Mucosa of descending colon (tissue), 3 donors: ENCODE measurements around the gene SSTR5. TPM values are rescaled to one million over a fixed set of nuclear protein-coding genes. Genes with fewer than 3 reads are reported as not detected.

ENCODE experiments used
- ATAC-seq: fragments of 200-7000 bp; cut with Tn5 transposase; one replicate; pipeline ENCODE4 v1.9.1; 2020; ENCODE audit warnings: mild to moderate bottlenecking, moderate library complexity
- DNase-seq, 3 donors: peaks; one replicate each; pipeline ENCODE4 v3.0.0-alpha.2; 2020
- H3K36me3 ChIP-seq: fragments of 200-600 bp; one replicate; pipeline ENCODE4 v1.8.0; 2021; ENCODE audit warnings: low read depth, mild to moderate bottlenecking
- H3K4me1 ChIP-seq: fragments of 200-600 bp; one replicate; pipeline ENCODE4 v1.8.0; 2021; ENCODE audit warnings: low read depth, mild to moderate bottlenecking
- H3K4me3 ChIP-seq: fragments of 200-600 bp; one replicate; pipeline ENCODE4 v1.8.0; 2021; ENCODE audit warnings: mild to moderate bottlenecking
- H3K9me3 ChIP-seq: fragments of 200-600 bp; one replicate; pipeline ENCODE4 v1.8.0; 2021; ENCODE audit warnings: mild to moderate bottlenecking
- CTCF ChIP-seq: fragments of 200-600 bp; IDR thresholded peaks from one replicate; pipeline ENCODE4 v1.8.0; 2022; ENCODE audit warnings: antibody characterized with exemption, mild to moderate bottlenecking
- intact Hi-C, 2 donors: fragments of 100-400 bp; cut with DNase I in 1 of 2; cut with micrococcal nuclease in 1 of 2; formaldehyde crosslinking; loops; one replicate each; pipeline versions ENCODE4 v1.11.0 to v1.11.1; 2022; cut with DNase I, micrococcal nuclease
- total RNA-seq, 3 donors: library from RNA; stranded (reverse); fragmentation: NEBNext Ultra II Directional in 2 of 3; extraction: Animal tissue kit (Norgen Biotek cat#: 25700) in 2 of 3; gene quantifications; one replicate each; pipeline versions ENCODE4 v1.2.1 to v1.2.4, GENCODE V29; 2021 to 2023
- donor health status: DM: no; HTN: no; CAD: no; lungs with moderate emphysema.
- donor health status: DM: no; HTN: no; CAD: no.
- donor health status: DM: no; HTN: yes; CAD: no.

The SSTR5 gene
- total RNA-seq, 3 donors from 2014 or later = not detected

GRCh38 chr16:1063728-1064127, 8.8 kb upstream of the SSTR5 start:
- TF ChIP-seq CTCF = no peak
- Histone ChIP-seq H3K9me3 (no peaks in the 10 kb centered on the region), H3K36me3 (no peaks in the 10 kb centered on the region), H3K4me1 (no peaks in the 10 kb centered on the region), H3K4me3 (no peak overlapping the region)
- intact Hi-C loops = no loop called here
- DNase-seq = no peak
- no peak for ATAC-seq

GRCh38 chr16:1065469-1066128, 6.9 kb upstream of the SSTR5 start:
- ATAC-seq (no peak), DNase-seq (no peak)
- Histone ChIP-seq H3K36me3 (no peaks in the 10 kb centered on the region), H3K4me1 (no peaks in the 10 kb centered on the region), H3K4me3 (no peak overlapping the region), H3K9me3 (no peaks in the 10 kb centered on the region)
- intact Hi-C loops = no loop called here
- no peak for TF ChIP-seq CTCF

GRCh38 chr16:1066584-1067172, 5.9 kb upstream of the SSTR5 start:
- DNase-seq (no peak), ATAC-seq (no peak)
- TF ChIP-seq CTCF = no peak
- Histone ChIP-seq H3K4me3 (no peak overlapping the region), H3K9me3 (no peaks in the 10 kb centered on the region), H3K4me1 (no peaks in the 10 kb centered on the region), H3K36me3 (no peaks in the 10 kb centered on the region)
- intact Hi-C loops = no loop called here

GRCh38 chr16:1067629-1068028, 4.9 kb upstream of the SSTR5 start:
- intact Hi-C loops = no loop called here
- Histone ChIP-seq H3K4me1 (no peaks in the 10 kb centered on the region), H3K36me3 (no peaks in the 10 kb centered on the region), H3K9me3 (no peaks in the 10 kb centered on the region), H3K4me3 (no peak overlapping the region)
- ATAC-seq = no peak
- no peak for TF ChIP-seq CTCF
- no peak for DNase-seq

- no peaks in the 10 kb centered on the region for H3K9me3 ChIP-seq
- DNase-seq = no peak
- intact Hi-C loops = no loop called here
- no peak for TF ChIP-seq CTCF
- no peaks in the 10 kb centered on the region for H3K36me3 ChIP-seq
- H3K4me1 ChIP-seq = no peaks in the 10 kb centered on the region
- H3K4me3 ChIP-seq = no peak overlapping the region
- no peak for ATAC-seq
These were observed 4.1 kb upstream of the SSTR5 start for GRCh38 chr16:1068451-1068850.
